Endothelial cell (in vitro differentiated cells): ENCODE data around the gene SLC39A2. TPM values are rescaled to one million over a fixed set of nuclear protein-coding genes. Genes with fewer than 3 reads are reported as not detected.
"Not testable (repeated sequence)": the region's sequence is repeated elsewhere in the genome, so short reads cannot be mapped to it uniquely, and the experiment has no call there.

ENCODE experiments used
- DNase-seq: peaks from one replicate; pipeline ENCODE4 v3.0.0; 2021; ENCODE audit warnings: low spot score
- H3K27ac Mint-ChIP-seq: one replicate; pipeline ENCODE4 v1.8.0; 2021; ENCODE audit warnings: mixed read lengths, inconsistent platforms; ENCODE audit not compliant: unreplicated experiment
- H3K27me3 Mint-ChIP-seq: one replicate; pipeline ENCODE4 v1.8.0; 2021; ENCODE audit warnings: mild to moderate bottlenecking, moderate library complexity, mixed read lengths, inconsistent platforms; ENCODE audit not compliant: unreplicated experiment
- H3K36me3 Mint-ChIP-seq: one replicate; pipeline ENCODE4 v1.8.0; 2021; ENCODE audit warnings: mild to moderate bottlenecking, low read depth, mixed read lengths, inconsistent platforms; ENCODE audit not compliant: unreplicated experiment
- H3K4me1 Mint-ChIP-seq: one replicate; pipeline ENCODE4 v1.8.0; 2021; ENCODE audit warnings: mild to moderate bottlenecking, mixed read lengths, inconsistent platforms; ENCODE audit not compliant: unreplicated experiment
- H3K4me3 Mint-ChIP-seq: one replicate; pipeline ENCODE4 v1.8.0; 2021; ENCODE audit warnings: mild to moderate bottlenecking, mixed read lengths, inconsistent platforms; ENCODE audit not compliant: unreplicated experiment
- H3K9me3 Mint-ChIP-seq: one replicate; pipeline ENCODE4 v1.8.0; 2021; ENCODE audit warnings: mixed read lengths, inconsistent platforms; ENCODE audit not compliant: unreplicated experiment
- CTCF ChIP-seq: fragments of 200-600 bp; sonication (generic); IDR thresholded peaks from one replicate; pipeline ENCODE4 v1.5.0; 2021; ENCODE audit warnings: antibody characterized with exemption; ENCODE audit not compliant: unreplicated experiment
- total RNA-seq: library from RNA; stranded (reverse); fragmentation: NEBNext Ultra II Directional; extraction: Animal tissue kit (Norgen Biotek cat#: 25700); gene quantifications from one replicate; pipeline ENCODE4 v1.2.1, GENCODE V29; 2021; ENCODE audit not compliant: unreplicated experiment

The SLC39A2 gene
- total RNA-seq, 1 donor from 2014 or later, result not detected

- no peaks in the 10 kb centered on the region for H3K9me3 Mint-ChIP-seq
- H3K36me3 Mint-ChIP-seq, result no peaks in the 10 kb centered on the region
- peak; percentile 28 for DNase-seq
- H3K4me1 Mint-ChIP-seq, result peaks cover 32% of the 10 kb centered on the region
- H3K4me3 Mint-ChIP-seq, result no peak overlapping the region
- H3K27ac Mint-ChIP-seq, result peak overlapping the region; percentile 68
- no peak for TF ChIP-seq CTCF
- peaks cover 17% of the 10 kb centered on the region for H3K27me3 Mint-ChIP-seq
Observed at GRCh38 chr14:21038441-21039422, 39.6 kb downstream of the SLC39A2 start.

- H3K36me3 Mint-ChIP-seq, result no peaks in the 10 kb centered on the region
- H3K27me3 Mint-ChIP-seq, result peaks cover 16% of the 10 kb centered on the region
- H3K4me3 Mint-ChIP-seq, result no peak overlapping the region
- DNase-seq, result peak; percentile 40
- peaks cover 39% of the 10 kb centered on the region for H3K4me1 Mint-ChIP-seq
- peak overlapping the region; percentile 68 for H3K27ac Mint-ChIP-seq
- TF ChIP-seq CTCF, result peak; percentile 17
- no peaks in the 10 kb centered on the region for H3K9me3 Mint-ChIP-seq
Observed at GRCh38 chr14:21039585-21040369, 40.7 kb downstream of the SLC39A2 start.

- DNase-seq, result no peak
- Mint-ChIP-seq H3K4me1 (peaks cover 42% of the 10 kb centered on the region), H3K27ac (no peak overlapping the region), H3K9me3 (no peaks in the 10 kb centered on the region), H3K4me3 (no peak overlapping the region), H3K36me3 (no peaks in the 10 kb centered on the region), H3K27me3 (peaks cover 16% of the 10 kb centered on the region)
- no peak for TF ChIP-seq CTCF
Observed at GRCh38 chr14:21040370-21040925, 41.4 kb downstream of the SLC39A2 start.

- H3K36me3 Mint-ChIP-seq, H3K4me3 Mint-ChIP-seq: not testable (repeated sequence)
Observed at GRCh38 chr14:21040941-21041340, 41.8 kb downstream of the SLC39A2 start.

GRCh38 chr14:21041676-21042433 lies 42.8 kb downstream of the SLC39A2 start, which contains the start of gene RNASE7:
TSS of gene RNASE7 (plus strand) at chr14:21042362. CDS start at chr14:21042993, 631 bp downstream.
- no peak for TF ChIP-seq CTCF
- H3K27me3 Mint-ChIP-seq, result peaks cover 12% of the 10 kb centered on the region
- no peak within 1 kb of the TSS for H3K4me3 Mint-ChIP-seq
- H3K9me3 Mint-ChIP-seq, result no peaks in the 10 kb centered on the region
- no peak within 1 kb of the TSS for H3K27ac Mint-ChIP-seq
- peaks cover 42% of the 10 kb centered on the region for H3K4me1 Mint-ChIP-seq
- H3K36me3 Mint-ChIP-seq, result no peaks in the 10 kb centered on the region
- DNase-seq, result no peak

More at GRCh38 chr14:21040941-21041340, 41.8 kb downstream of the SLC39A2 start:
- peaks cover 15% of the 10 kb centered on the region for H3K27me3 Mint-ChIP-seq
- H3K27ac Mint-ChIP-seq, H3K9me3 Mint-ChIP-seq, DNase-seq: not testable (repeated sequence)
- peaks cover 42% of the 10 kb centered on the region for H3K4me1 Mint-ChIP-seq
